Glomerular endothelial cell (primary cell): ENCODE measurements around the gene PAXX. TPM values are rescaled to one million over a fixed set of nuclear protein-coding genes. Genes with fewer than 3 reads are reported as not detected.

ENCODE experiments used
- DNase-seq: peaks from one replicate; pipeline ENCODE4 v3.0.0-alpha.2; 2011; ENCODE audit warnings: low read depth, low spot score; ENCODE audit errors: extremely low read depth
- total RNA-seq: library from RNA; depleted of rRNA; stranded (reverse); fragments of >200 nt; gene quantifications from 2 replicates; pipeline ENCODE4 v1.2.3, GENCODE V29; 2015

PAXX gene
- total RNA-seq, 1 donor from 2014 or later, result 47.2 TPM

GRCh38 chr9:136980669-136981478, 11.3 kb upstream of the PAXX start:
- DNase-seq, result no peak

- no peak for DNase-seq
Observed at GRCh38 chr9:136981588-136982231, 10.5 kb upstream of the PAXX start.

GRCh38 chr9:136982232-136983051, 9.8 kb upstream of the PAXX start, which contains the start of gene LCNL1:
Gene LCNL1 (plus strand): TSS chr9:136982993. CDS start chr9:136983587, 594 bp downstream.
- no peak for DNase-seq

- no peak for DNase-seq
Observed at GRCh38 chr9:136983167-136983566, 9.1 kb upstream of the PAXX start.

GRCh38 chr9:136983656-136984314, 8.4 kb upstream of the PAXX start:
- no peak for DNase-seq

- DNase-seq, result no peak
Observed at GRCh38 chr9:136984464-136985026, 7.7 kb upstream of the PAXX start.

- no peak for DNase-seq
Observed at GRCh38 chr9:136985027-136985602, 7.1 kb upstream of the PAXX start.

GRCh38 chr9:136985853-136986252, 6.4 kb upstream of the PAXX start:
- no peak for DNase-seq

GRCh38 chr9:136988872-136989271, 3.4 kb upstream of the PAXX start:
- DNase-seq, result no peak

GRCh38 chr9:136990242-136990911, 1.8 kb upstream of the PAXX start:
- DNase-seq, result no peak

- no peak for DNase-seq
Observed at GRCh38 chr9:136992819-136993369, 672 bp downstream of the PAXX start.

- DNase-seq, result no peak
Observed at GRCh38 chr9:136994180-136994887, 2.1 kb downstream of the PAXX start.

- no peak for DNase-seq
Observed at GRCh38 chr9:136994888-136995230, 2.6 kb downstream of the PAXX start.

- no peak for DNase-seq
Observed at GRCh38 chr9:136995362-136995761, 3.1 kb downstream of the PAXX start.

GRCh38 chr9:136995772-136996311, 3.6 kb downstream of the PAXX start:
- DNase-seq, result no peak

GRCh38 chr9:136996361-136997292, 4.4 kb downstream of the PAXX start, which contains the start of gene CLIC3:
Gene CLIC3 (minus strand): TSS chr9:136996568. CDS start chr9:136996543, 25 bp downstream.
- DNase-seq, result no peak

GRCh38 chr9:136997371-136997770, 5.1 kb downstream of the PAXX start:
- no peak for DNase-seq
